NCI-H69 (cell line): Measurements from ENCODE around the gene ASZ1.

ENCODE experiments used
- DNase-seq: peaks from one replicate; lab custom pipeline; 2025; lab: John Stamatoyannopoulos, UW

Gene ASZ1

DNA sequence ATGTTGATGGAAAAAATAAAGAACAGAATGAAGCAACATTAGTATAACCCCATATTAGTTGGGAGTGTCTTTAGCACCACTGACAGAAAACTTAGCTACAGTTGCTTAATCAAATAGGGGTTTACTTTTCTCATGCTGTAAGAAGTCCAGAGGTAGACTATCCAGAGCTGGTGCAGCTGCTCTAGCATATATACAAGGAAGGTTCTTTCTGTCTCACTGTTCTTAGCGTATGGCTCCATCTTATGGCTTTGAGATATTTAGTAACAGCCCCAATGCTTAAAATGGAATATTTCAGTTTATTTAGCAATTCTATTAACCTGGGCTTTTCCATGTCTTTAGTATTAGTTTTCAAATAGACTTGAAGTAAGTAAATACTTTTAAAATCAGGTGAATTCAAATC lies 89.3 kb downstream of the ASZ1 start:
- DNase-seq = no peak

DNA sequence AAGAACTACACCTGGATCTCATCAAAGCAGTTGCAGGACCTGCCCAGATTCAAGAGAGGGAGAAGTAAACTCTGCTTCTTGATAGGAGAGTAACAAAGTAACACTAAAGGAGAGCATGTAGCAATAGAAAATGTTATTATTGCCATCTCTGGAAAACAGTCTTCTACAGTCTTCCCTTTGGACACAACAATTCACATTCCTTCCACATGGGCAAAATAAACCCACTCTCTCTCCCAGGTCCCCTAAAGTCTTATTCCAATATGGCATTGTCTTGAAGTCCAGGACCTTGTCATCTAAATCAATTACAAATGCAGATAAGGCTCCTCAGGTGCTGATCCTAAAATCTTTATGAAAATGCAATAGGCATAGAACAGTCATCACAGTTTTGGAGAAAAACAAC lies 94.1 kb downstream of the ASZ1 start:
- DNase-seq = no peak

DNA sequence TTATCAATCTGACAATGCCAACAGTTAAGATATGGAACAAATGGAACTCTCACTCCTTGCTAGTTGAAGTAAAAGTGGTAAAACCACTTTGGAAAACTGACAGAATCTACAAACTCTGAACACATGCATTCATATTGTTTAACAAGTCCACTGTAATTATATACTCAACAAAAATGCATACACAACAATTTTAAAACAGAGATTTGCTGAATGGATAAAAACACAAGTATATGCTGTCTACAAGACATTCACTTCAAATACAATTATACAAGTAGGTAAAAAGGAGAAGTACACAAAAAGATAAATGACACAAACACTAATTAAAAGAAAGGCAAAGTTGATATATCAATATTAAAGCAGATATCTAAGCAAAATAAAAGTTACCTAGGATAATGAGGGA lies 95.3 kb downstream of the ASZ1 start:
- DNase-seq = no peak

DNA sequence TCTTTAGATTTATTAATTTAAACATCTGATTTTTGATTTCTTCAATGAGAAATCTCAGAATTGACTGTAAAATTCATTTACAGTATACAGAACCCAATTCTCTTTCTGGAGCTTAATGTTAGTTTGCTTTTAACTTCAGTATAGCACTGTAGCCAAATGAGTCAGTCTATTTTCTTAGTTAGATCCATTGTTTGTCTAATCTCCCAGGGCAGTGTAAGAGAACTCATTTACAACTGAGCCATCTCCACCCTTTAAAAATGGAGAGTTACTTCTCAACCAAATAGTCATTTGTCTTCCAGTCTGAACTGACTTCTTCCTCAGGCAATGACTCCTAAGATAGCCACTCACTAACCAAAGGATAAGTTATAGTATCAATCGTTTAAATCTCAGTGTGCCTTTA lies 101.5 kb downstream of the ASZ1 start:
- no peak for DNase-seq

DNA sequence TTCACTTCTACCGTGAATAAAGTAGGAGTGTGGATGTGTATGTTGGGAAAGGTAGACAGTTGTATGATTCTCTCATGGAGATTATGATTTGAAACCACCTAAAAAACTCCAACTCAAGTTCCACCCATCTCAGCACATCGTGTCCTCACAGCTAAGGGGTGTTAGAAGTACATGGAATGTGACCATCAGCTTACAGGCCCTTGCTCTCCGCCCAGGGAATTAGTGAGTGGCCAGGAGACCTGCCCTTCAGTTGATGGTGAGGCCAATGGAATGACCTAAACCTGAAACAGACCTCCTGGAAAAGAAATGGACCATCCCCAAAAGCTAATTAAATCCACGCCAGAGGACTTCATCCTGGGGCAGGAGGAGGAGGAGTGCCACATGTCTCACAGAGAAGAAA lies 102.3 kb downstream of the ASZ1 start:
- DNase-seq = no peak

- peak; percentile 54 for DNase-seq
Measured at GRCh38 chr7:117323851-117324711, 103.2 kb downstream of the ASZ1 start.

DNA sequence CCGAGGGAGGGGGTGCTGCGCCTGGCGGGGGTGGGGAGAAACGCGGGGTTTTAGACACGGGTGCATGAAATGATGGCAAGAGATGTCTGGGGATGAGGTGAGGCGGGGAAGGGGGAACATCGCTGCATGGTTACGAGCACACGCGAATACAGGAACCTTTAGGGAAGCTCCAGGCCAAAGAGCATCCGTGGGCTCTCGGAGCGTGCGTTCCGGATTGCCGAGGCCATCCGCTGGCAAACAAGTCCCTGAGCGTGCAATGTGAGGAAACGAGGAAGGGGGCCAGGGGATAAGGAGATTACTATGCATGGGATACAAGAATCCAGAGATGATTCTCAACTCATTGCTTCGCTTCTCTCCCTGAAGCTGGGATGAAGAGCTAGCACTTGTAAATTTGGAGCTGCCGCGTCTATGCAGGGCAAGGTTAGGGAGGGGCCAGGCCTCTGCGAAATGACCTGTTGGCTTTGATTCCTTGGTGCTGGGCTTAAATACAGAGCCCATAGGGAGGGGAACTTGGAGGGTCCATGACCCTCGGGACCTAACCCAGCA lies 103.9 kb downstream of the ASZ1 start:
- DNase-seq = peak; percentile 48

GRCh38 chr7:117322741-117323304 lies 104.5 kb downstream of the ASZ1 start, which contains the start of gene WNT2:
TSS of gene WNT2 (minus strand) at chr7:117323058. CDS start at chr7:117322989, 69 bp downstream.
- peak; percentile 45 for DNase-seq

DNA sequence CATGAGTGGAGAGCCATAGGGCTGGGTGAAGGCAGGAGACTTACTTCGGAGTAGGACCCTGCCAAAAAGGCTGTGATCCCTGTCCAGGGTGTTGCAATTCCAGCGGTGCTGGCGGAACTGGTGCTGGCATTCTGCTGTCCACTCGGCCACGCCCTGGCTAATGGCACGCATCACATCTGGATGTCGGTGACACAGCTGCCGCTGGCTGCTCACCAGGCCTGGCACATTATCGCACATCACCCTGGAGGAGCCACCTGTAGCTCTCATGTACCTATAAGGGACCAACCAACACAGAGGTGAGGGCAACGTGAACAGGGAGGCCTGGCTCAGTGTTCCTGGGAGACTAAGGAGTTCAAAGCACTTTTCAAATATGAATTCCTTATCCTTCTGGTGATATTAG lies 106.8 kb downstream of the ASZ1 start:
- no peak for DNase-seq

DNA sequence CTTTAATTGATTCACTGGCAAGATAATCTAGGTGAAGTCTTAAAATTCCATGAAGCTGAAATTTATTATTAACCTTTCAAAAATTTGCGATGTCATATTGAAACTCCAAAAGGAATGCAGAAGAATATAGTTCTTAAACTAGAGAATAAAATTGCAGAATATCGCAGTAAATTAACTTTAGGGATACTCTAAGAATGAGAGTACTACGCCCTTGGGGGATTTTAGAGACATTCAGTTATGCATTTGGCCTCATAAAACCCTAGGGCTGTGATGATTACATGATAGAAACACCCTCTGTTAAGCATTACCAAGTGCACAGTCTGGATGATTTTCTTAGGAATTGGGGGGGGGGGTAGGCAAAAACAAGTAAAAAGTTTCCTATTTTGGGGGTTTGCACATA lies 108.1 kb downstream of the ASZ1 start:
- DNase-seq = no peak

GRCh38 chr7:117313582-117313981 lies 113.7 kb downstream of the ASZ1 start:
- DNase-seq = no peak
